Measurements from ENCODE around the gene NR0B2. TPM values are rescaled to one million over a fixed set of nuclear protein-coding genes. Genes with fewer than 3 reads are reported as not detected.

The NR0B2 gene
- total RNA-seq, 6 experiments from 2014 or later, result 25.6 to 69.6 (median 43.0) TPM

- Histone ChIP-seq H3K27me3 (no peaks in the 10 kb centered on the region), H3K36me3 (no peaks in the 10 kb centered on the region), H3K9me3 (no peaks in the 10 kb centered on the region), H3K4me3 (peak overlapping the region; percentile 48 to 69 (median 57)), H3K27ac (peak overlapping the region; percentile 97 to 100 (median 98)), H3K4me1 (peaks cover 0 to 10% (median 0%) of the 10 kb centered on the region in 4 donors)
- intact Hi-C loops (cut with DNase I), result no loop called here
- WGBS (ENCODE audit: insufficient coverage, low coverage, low lambda C conversion rate, missing lambda C conversion rate), result 0% methylated on average over 23 of the region's 75 CpGs
- ATAC-seq, result peak; percentile 90 to 98 (median 96)
- TF ChIP-seq CTCF (IDR thresholded peaks at IDR 0.05) (peak in 1 of 4 donors; percentile 3), POLR2A (IDR thresholded peaks at IDR 0.05) (peak; percentile 95)
- DNase-seq, result peak; percentile 97 to 98 (median 98)
These were observed 48.9 kb downstream of the NR0B2 start for GRCh38 chr1:26864610-26865480.

DNA sequence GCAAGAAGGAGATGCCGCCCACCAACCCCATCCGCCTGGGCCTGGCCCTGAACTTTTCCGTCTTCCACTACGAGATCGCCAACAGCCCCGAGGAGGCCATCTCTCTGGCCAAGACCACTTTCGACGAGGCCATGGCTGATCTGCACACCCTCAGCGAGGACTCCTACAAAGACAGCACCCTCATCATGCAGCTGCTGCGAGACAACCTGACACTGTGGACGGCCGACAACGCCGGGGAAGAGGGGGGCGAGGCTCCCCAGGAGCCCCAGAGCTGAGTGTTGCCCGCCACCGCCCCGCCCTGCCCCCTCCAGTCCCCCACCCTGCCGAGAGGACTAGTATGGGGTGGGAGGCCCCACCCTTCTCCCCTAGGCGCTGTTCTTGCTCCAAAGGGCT, 50.1 kb downstream of the NR0B2 start:
- intact Hi-C loops (cut with DNase I), result no loop called here
- no peak for ATAC-seq
- DNase-seq, result no peak
- TF ChIP-seq CTCF (IDR thresholded peaks at IDR 0.05), result no peak
- TF ChIP-seq POLR2A (IDR thresholded peaks at IDR 0.05), result no peak
- WGBS (ENCODE audit: insufficient coverage, low coverage, low lambda C conversion rate, missing lambda C conversion rate), result 85% methylated on average over 5 of the region's 20 CpGs
- no peak overlapping the region for H3K27ac ChIP-seq
- H3K36me3 ChIP-seq, result no peaks in the 10 kb centered on the region
- no peaks in the 10 kb centered on the region for H3K9me3 ChIP-seq
- peaks cover 0 to 10% (median 0%) of the 10 kb centered on the region in 4 donors for H3K4me1 ChIP-seq
- H3K4me3 ChIP-seq, result no peak overlapping the region
- no peaks in the 10 kb centered on the region for H3K27me3 ChIP-seq

- Histone ChIP-seq H3K4me1 (peaks cover 0 to 10% (median 0%) of the 10 kb centered on the region in 4 donors), H3K9me3 (no peaks in the 10 kb centered on the region), H3K27me3 (no peaks in the 10 kb centered on the region), H3K27ac (no peak within 1 kb of the TSS), H3K36me3 (no peaks in the 10 kb centered on the region), H3K4me3 (no peak within 1 kb of the TSS)
- intact Hi-C loops (cut with DNase I), result no loop called here
- no peak for TF ChIP-seq POLR2A (IDR thresholded peaks at IDR 0.05)
- TF ChIP-seq CTCF (IDR thresholded peaks at IDR 0.05), result peak in 2 of 4 donors; percentile 15 to 22
- peak in 1 of 3 donors; percentile 46 for DNase-seq
- 75% methylated on average over 10 of the region's 37 CpGs for whole genome bisulfite sequencing (ENCODE audit: insufficient coverage, low coverage, low lambda C conversion rate, missing lambda C conversion rate)
- peak in 1 of 4 donors; percentile 31 for ATAC-seq
These were observed 50.7 kb downstream of the NR0B2 start, which contains the start of gene SFN for GRCh38 chr1:26862781-26863684. TSS of gene SFN (plus strand) at chr1:26863149. CDS start at chr1:26863213, 64 bp downstream.

DNA sequence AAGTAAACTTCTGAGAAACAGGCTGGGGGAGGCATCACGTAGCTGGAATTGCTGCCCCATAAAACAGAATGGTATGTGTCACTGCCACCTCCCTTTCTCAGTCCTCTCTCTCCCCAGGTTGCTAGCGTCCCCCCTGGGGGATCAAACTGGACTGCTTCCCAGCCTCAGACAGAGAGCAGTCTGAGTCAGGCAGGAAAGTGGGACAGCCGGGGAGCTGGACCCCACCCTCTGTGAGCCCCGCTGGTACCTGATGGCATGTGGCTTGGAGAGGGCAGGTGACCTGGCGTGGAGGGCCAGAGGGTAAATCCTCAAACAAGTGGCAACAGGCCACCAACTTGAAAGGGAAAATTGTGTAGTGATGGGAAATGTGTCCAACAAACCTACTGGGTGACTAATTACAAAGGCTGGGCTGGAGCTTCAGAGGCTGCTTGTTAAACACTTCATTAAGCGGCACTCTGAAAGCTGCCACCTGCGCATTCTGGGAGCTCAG, 51.8 kb downstream of the NR0B2 start:
- Histone ChIP-seq H3K9me3 (no peaks in the 10 kb centered on the region), H3K4me1 (peaks cover 0 to 10% (median 0%) of the 10 kb centered on the region in 4 donors), H3K4me3 (no peak overlapping the region), H3K27me3 (no peaks in the 10 kb centered on the region), H3K27ac (no peak overlapping the region), H3K36me3 (no peaks in the 10 kb centered on the region)
- 92% methylated on average over 5 of the region's 7 CpGs for WGBS (ENCODE audit: insufficient coverage, low coverage, low lambda C conversion rate, missing lambda C conversion rate)
- no peak for TF ChIP-seq CTCF (IDR thresholded peaks at IDR 0.05)
- no peak for TF ChIP-seq POLR2A (IDR thresholded peaks at IDR 0.05)
- intact Hi-C loops (cut with DNase I), result no loop called here
- ATAC-seq, result no peak
- no peak for DNase-seq

All from right lobe of liver (tissue), 6 donors.